MM.1S (cell line): ENCODE results near the gene C17orf107.

Experiments used
- DNase-seq: peaks from one replicate; pipeline ENCODE4 v3.0.0-alpha.2; 2015
- H2AFZ ChIP-seq: fragments of 300-600 bp; sonication (generic); 2 replicates; pipeline ENCODE4 v1.6.0; 2016; ENCODE audit warnings: antibody characterized with exemption, low read length
- H3F3A ChIP-seq: fragments of 300-600 bp; sonication (generic); 2 replicates; pipeline ENCODE4 v1.6.1; 2016; ENCODE audit warnings: mild to moderate bottlenecking, antibody characterized with exemption, low read length, moderate library complexity, mixed read lengths; ENCODE audit not compliant: insufficient read depth
- H3K27ac ChIP-seq: fragments of 300-600 bp; sonication (generic); 2 replicates; pipeline ENCODE4 v1.5.1; 2016; ENCODE audit warnings: mild to moderate bottlenecking, low read length
- H3K27me3 ChIP-seq: fragments of 300-600 bp; sonication (generic); replicated peaks from 2 replicates; pipeline ENCODE4 v1.6.0; 2016; ENCODE audit warnings: low read length; ENCODE audit not compliant: insufficient read depth
- H3K36me3 ChIP-seq: fragments of 300-600 bp; sonication (generic); replicated peaks from 2 replicates; pipeline ENCODE4 v1.6.1; 2016; ENCODE audit warnings: mild to moderate bottlenecking, low read length, mixed read lengths; ENCODE audit not compliant: insufficient read depth
- H3K4me1 ChIP-seq: fragments of 300-600 bp; sonication (generic); 2 replicates; pipeline ENCODE4 v1.6.1; 2016; ENCODE audit warnings: low read length, mixed read lengths
- H3K4me2 ChIP-seq: fragments of 300-600 bp; sonication (generic); 2 replicates; pipeline ENCODE4 v1.6.0; 2016; ENCODE audit warnings: low read depth, low read length
- H3K4me3 ChIP-seq: fragments of 300-600 bp; sonication (generic); 2 replicates; pipeline ENCODE4 v1.5.1; 2016; ENCODE audit warnings: low read length, mixed read lengths
- H3K79me2 ChIP-seq: fragments of 300-600 bp; sonication (generic); 2 replicates; pipeline ENCODE4 v1.6.1; 2016; ENCODE audit warnings: mixed run types, low read length, mixed read lengths
- H3K9ac ChIP-seq: fragments of 300-600 bp; sonication (generic); 2 replicates; pipeline ENCODE4 v1.6.1; 2016; ENCODE audit warnings: low read length, mixed read lengths
- H3K9me2 ChIP-seq: fragments of 300-600 bp; sonication (generic); replicated peaks from 2 replicates; pipeline ENCODE4 v1.6.1; 2016; ENCODE audit warnings: mild to moderate bottlenecking, low read length, mixed read lengths; ENCODE audit not compliant: insufficient read depth
- H3K9me3 ChIP-seq: fragments of 300-600 bp; sonication (generic); replicated peaks from 2 replicates; pipeline ENCODE4 v1.6.1; 2016; ENCODE audit warnings: mild to moderate bottlenecking, low read length, mixed read lengths; ENCODE audit not compliant: insufficient read depth
- H4K20me1 ChIP-seq: fragments of 300-600 bp; sonication (generic); 2 replicates; pipeline ENCODE4 v1.6.1; 2016; ENCODE audit warnings: mild to moderate bottlenecking, low read length, moderate library complexity, mixed read lengths; ENCODE audit not compliant: insufficient read depth
- CTCF ChIP-seq: fragments of 300-600 bp; sonication (generic); IDR thresholded peaks from 2 replicates; pipeline ENCODE4 v1.5.1; 2016; ENCODE audit warnings: antibody characterized with exemption, low read length, mixed read lengths
- EZH2 ChIP-seq: fragments of 300-600 bp; sonication (generic); optimal IDR thresholded peaks from 2 replicates; pipeline ENCODE3; 2017; ENCODE audit warnings: low read depth, mild to moderate bottlenecking, antibody characterized with exemption, low read length, mixed read lengths
- EZH2phosphoT487 ChIP-seq: fragments of 300-600 bp; sonication (generic); IDR thresholded peaks from 2 replicates; pipeline ENCODE4 v1.6.1; 2018; ENCODE audit warnings: antibody characterized with exemption, low read length

C17orf107 gene

GRCh38 chr17:4934173-4934979 is 35.0 kb downstream of the C17orf107 start:
- H3K27me3 ChIP-seq, result no peaks in the 10 kb centered on the region
- peaks cover 22% of the 10 kb centered on the region for H3K79me2 ChIP-seq
- H3F3A ChIP-seq, result peaks cover 9% of the 10 kb centered on the region
- peak overlapping the region; percentile 46; the same call in 1 of the 2 replicates for H3K4me2 ChIP-seq
- peaks cover 18% of the 10 kb centered on the region for H3K4me1 ChIP-seq
- no peak overlapping the region for H3K4me3 ChIP-seq
- H4K20me1 ChIP-seq, result no peaks in the 10 kb centered on the region
- H3K27ac ChIP-seq, result no peak overlapping the region
- no peaks in the 10 kb centered on the region for H3K9me2 ChIP-seq
- no peak overlapping the region for H2AFZ ChIP-seq
- DNase-seq, result peak; percentile 69
- H3K9ac ChIP-seq, result no peak overlapping the region
- H3K9me3 ChIP-seq, result no peaks in the 10 kb centered on the region
- no peaks in the 10 kb centered on the region for H3K36me3 ChIP-seq
- TF ChIP-seq EZH2, result no peak
- 0 out of 2 replicates have a peak, but pooled peaks have one; percentile 10 for TF ChIP-seq CTCF
- TF ChIP-seq EZH2phosphoT487, result no peak

GRCh38 chr17:4935650-4936049 is 36.3 kb downstream of the C17orf107 start:
- H3F3A ChIP-seq, result peaks cover 19% of the 10 kb centered on the region
- H3K79me2 ChIP-seq, result peaks cover 29% of the 10 kb centered on the region
- no peak overlapping the region for H3K4me3 ChIP-seq
- H3K9me2 ChIP-seq, result no peaks in the 10 kb centered on the region
- H3K27ac ChIP-seq, result no peak overlapping the region
- DNase-seq, result no peak
- H3K36me3 ChIP-seq, result no peaks in the 10 kb centered on the region
- no peak overlapping the region for H3K9ac ChIP-seq
- no peaks in the 10 kb centered on the region for H4K20me1 ChIP-seq
- no peaks in the 10 kb centered on the region for H3K9me3 ChIP-seq
- no peak for TF ChIP-seq CTCF
- TF ChIP-seq EZH2, result no peak
- TF ChIP-seq EZH2phosphoT487, result no peak
- H3K27me3 ChIP-seq, result no peaks in the 10 kb centered on the region
- no peak overlapping the region for H2AFZ ChIP-seq
- H3K4me2 ChIP-seq, result no peak overlapping the region
- H3K4me1 ChIP-seq, result peaks cover 18% of the 10 kb centered on the region

GRCh38 chr17:4936436-4936835 is 37.1 kb downstream of the C17orf107 start:
- Histone ChIP-seq H2AFZ (no peak overlapping the region), H3K27ac (no peak overlapping the region), H3K4me1 (peaks cover 18% of the 10 kb centered on the region), H3K9me3 (no peaks in the 10 kb centered on the region), H3F3A (peaks cover 25% of the 10 kb centered on the region), H3K36me3 (no peaks in the 10 kb centered on the region), H3K9ac (no peak overlapping the region), H4K20me1 (no peaks in the 10 kb centered on the region), H3K79me2 (peaks cover 37% of the 10 kb centered on the region), H3K4me2 (no peak overlapping the region), H3K9me2 (no peaks in the 10 kb centered on the region), H3K4me3 (no peak overlapping the region), H3K27me3 (no peaks in the 10 kb centered on the region)
- TF ChIP-seq EZH2 (no peak), EZH2phosphoT487 (no peak), CTCF (no peak)
- DNase-seq, result no peak
